ENCODE results near the gene IL7R. TPM values are rescaled to one million over a fixed set of nuclear protein-coding genes. Genes with fewer than 3 reads are reported as not detected.

The IL7R gene
- total RNA-seq, 1 donor from 2014 or later: 0.65 TPM

Other genes starting within 250 kb of the IL7R start
- 1.1 TPM for gene SPEF2, start 239.0 kb upstream of the IL7R start, total RNA-seq
- not detected for gene CAPSL, start 81.7 kb downstream of the IL7R start, total RNA-seq
- not detected for gene UGT3A1, start 134.5 kb downstream of the IL7R start, total RNA-seq
- not detected for gene UGT3A2, start 210.0 kb downstream of the IL7R start, total RNA-seq